Spinal cord (tissue), 10 donors: ENCODE data around the gene RAP1GAP2. TPM values are rescaled to one million over a fixed set of nuclear protein-coding genes. Genes with fewer than 3 reads are reported as not detected.

Experiments used
- DNase-seq, 6 donors: peaks; one replicate each; pipeline versions ENCODE4 v3.0.0 to v3.0.0-alpha.2; 2013 to 2015; ENCODE audit warnings: low spot score in 6 of 6, low read depth in 4 of 6
- H3K27ac ChIP-seq: one replicate; pipeline ENCODE4 v1.5.1; 2013; ENCODE audit warnings: low read depth, low read length, control low read depth
- H3K27me3 ChIP-seq: one replicate; pipeline ENCODE4 v1.6.1; 2013; ENCODE audit warnings: low read length; ENCODE audit not compliant: control insufficient read depth, insufficient read depth
- H3K36me3 ChIP-seq: one replicate; pipeline ENCODE4 v1.6.1; 2013; ENCODE audit warnings: low read length; ENCODE audit not compliant: control insufficient read depth, insufficient read depth
- H3K4me1 ChIP-seq: one replicate; pipeline ENCODE4 v1.6.1; 2013; ENCODE audit warnings: low read length; ENCODE audit not compliant: control insufficient read depth, insufficient read depth
- H3K4me3 ChIP-seq: one replicate; pipeline ENCODE4 v1.5.1; 2013; ENCODE audit warnings: low read depth, low read length, control low read depth
- H3K9me3 ChIP-seq: one replicate; pipeline ENCODE4 v1.6.1; 2013; ENCODE audit warnings: low read length; ENCODE audit not compliant: control insufficient read depth, insufficient read depth
- WGBS: methylation state at CpG from one replicate; pipeline ENCODE4 v1.1.5; 2013; ENCODE audit warnings: missing lambda C conversion rate; ENCODE audit not compliant: insufficient coverage; 5-methylcytosine and 5-hydroxymethylcytosine counted together
- polyA plus RNA-seq, 2 donors: library from polyadenylated mRNA; unstranded; fragments of 120-200 nt; gene quantifications; one replicate each; pipeline ENCODE4 v1.2.1, GENCODE V29; 2013; ENCODE audit not compliant: insufficient read length in 2 of 2
- total RNA-seq, 2 donors: library from RNA; depleted of rRNA in 1 of 2; stranded (reverse); fragments of 120-200 nt in 1 of 2; fragments of >200 nt in 1 of 2; gene quantifications; one replicate each; pipeline versions ENCODE4 v1.2.3 to v1.2.4, GENCODE V29; 2013 to 2014
- donor health status: healthy.

RAP1GAP2 gene
- total and polyA plus RNA-seq, 4 donors, result 7.4 to 22.0 (median 16.1) TPM

GRCh38 chr17:2871720-2872119, 75.5 kb downstream of the RAP1GAP2 start:
- Histone ChIP-seq H3K4me1 (peaks cover 4% of the 10 kb centered on the region), H3K4me3 (no peak overlapping the region), H3K27me3 (no peaks in the 10 kb centered on the region), H3K27ac (no peak overlapping the region), H3K36me3 (no peaks in the 10 kb centered on the region), H3K9me3 (no peaks in the 10 kb centered on the region)
- no peak for DNase-seq
- 78% methylated on average over 4 of the region's 9 CpGs for WGBS

- H3K27me3 ChIP-seq, result no peaks in the 10 kb centered on the region
- peaks cover 4% of the 10 kb centered on the region for H3K4me1 ChIP-seq
- no peak for DNase-seq
- no peaks in the 10 kb centered on the region for H3K36me3 ChIP-seq
- H3K4me3 ChIP-seq, result no peak overlapping the region
- 25% methylated on average over 4 of the region's 8 CpGs for WGBS
- H3K9me3 ChIP-seq, result no peaks in the 10 kb centered on the region
- H3K27ac ChIP-seq, result no peak overlapping the region
Observed at GRCh38 chr17:2872282-2872681, 76.0 kb downstream of the RAP1GAP2 start.

GRCh38 chr17:2874189-2874686, 78.0 kb downstream of the RAP1GAP2 start:
- Histone ChIP-seq H3K4me1 (no peaks in the 10 kb centered on the region), H3K4me3 (no peak overlapping the region), H3K27ac (no peak overlapping the region), H3K27me3 (no peaks in the 10 kb centered on the region), H3K9me3 (no peaks in the 10 kb centered on the region), H3K36me3 (no peaks in the 10 kb centered on the region)
- DNase-seq, result peak in 1 of 6 donors; percentile 28
- WGBS, result 34% methylated on average over 3 of the region's 5 CpGs

DNA sequence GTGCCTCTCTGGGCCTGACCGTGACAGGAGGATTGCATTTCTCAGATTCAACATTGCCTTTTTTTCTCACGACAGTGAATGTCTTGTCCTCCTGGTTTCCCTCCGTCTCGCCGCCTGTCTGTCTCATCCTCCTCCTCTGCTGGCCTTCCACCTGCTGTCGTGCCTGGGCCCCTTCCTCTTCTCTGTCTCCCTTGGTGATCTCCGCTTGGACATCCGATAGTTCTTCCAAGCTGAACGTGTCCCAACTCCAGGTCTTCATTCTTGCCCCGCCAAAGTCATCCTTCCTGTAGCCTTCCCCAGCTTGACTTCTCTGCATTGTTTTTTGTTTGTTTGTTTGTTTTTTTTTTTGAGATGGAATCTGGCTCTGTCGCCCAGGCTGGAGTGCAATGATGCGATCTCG, 79.4 kb downstream of the RAP1GAP2 start:
- no peak overlapping the region for H3K4me3 ChIP-seq
- WGBS, result 83% methylated on average over 12 of the region's 13 CpGs
- no peaks in the 10 kb centered on the region for H3K36me3 ChIP-seq

DNA sequence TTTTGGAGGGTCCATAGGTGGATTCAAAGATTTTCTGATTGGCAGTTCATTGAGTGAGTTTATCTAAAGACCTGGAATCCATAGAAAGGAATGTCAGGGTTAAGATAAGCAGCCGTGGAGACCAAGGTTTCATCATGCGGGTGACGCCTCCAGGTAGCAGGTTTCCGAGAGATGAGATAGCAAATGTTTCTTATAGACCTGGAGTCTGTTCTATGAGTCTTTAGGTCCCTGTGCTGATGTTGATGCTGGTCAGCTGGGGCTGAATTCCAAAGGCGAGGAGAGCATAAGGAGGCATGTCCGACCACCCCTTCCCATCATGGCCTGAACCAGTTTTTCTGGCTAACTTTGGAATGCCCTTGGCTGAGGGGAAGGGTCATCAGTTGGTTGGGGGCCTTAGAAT, 80.2 kb downstream of the RAP1GAP2 start:
- WGBS, result 93% methylated on average over 4 of the region's 6 CpGs
- no peak overlapping the region for H3K4me3 ChIP-seq
- H3K27me3 ChIP-seq, result no peaks in the 10 kb centered on the region
- H3K36me3 ChIP-seq, result no peaks in the 10 kb centered on the region
- H3K4me1 ChIP-seq, result no peaks in the 10 kb centered on the region
- H3K9me3 ChIP-seq, result no peaks in the 10 kb centered on the region
- no peak for DNase-seq
- H3K27ac ChIP-seq, result no peak overlapping the region

More for the DNA sequence above, 79.4 kb downstream of the RAP1GAP2 start:
- no peaks in the 10 kb centered on the region for H3K9me3 ChIP-seq
- no peak overlapping the region for H3K27ac ChIP-seq
- H3K27me3 ChIP-seq, result no peaks in the 10 kb centered on the region
- no peaks in the 10 kb centered on the region for H3K4me1 ChIP-seq
- DNase-seq, result no peak

- DNase-seq, result no peak
- H3K27me3 ChIP-seq, result no peaks in the 10 kb centered on the region
- H3K4me3 ChIP-seq, result no peak overlapping the region
- 90% methylated on average over 13 of the region's 16 CpGs for WGBS
- H3K9me3 ChIP-seq, result no peaks in the 10 kb centered on the region
- no peaks in the 10 kb centered on the region for H3K4me1 ChIP-seq
- no peaks in the 10 kb centered on the region for H3K36me3 ChIP-seq
- H3K27ac ChIP-seq, result no peak overlapping the region
Observed at GRCh38 chr17:2878751-2879254, 82.6 kb downstream of the RAP1GAP2 start.

GRCh38 chr17:2880050-2880449, 83.8 kb downstream of the RAP1GAP2 start:
- Histone ChIP-seq H3K27me3 (no peaks in the 10 kb centered on the region), H3K4me1 (no peaks in the 10 kb centered on the region), H3K9me3 (no peaks in the 10 kb centered on the region), H3K36me3 (no peaks in the 10 kb centered on the region), H3K4me3 (no peak overlapping the region), H3K27ac (no peak overlapping the region)
- WGBS, result 65% methylated on average over 5 of the region's 8 CpGs
- DNase-seq, result no peak

- H3K4me1 ChIP-seq, result no peaks in the 10 kb centered on the region
- H3K27ac ChIP-seq, result no peak overlapping the region
- no peaks in the 10 kb centered on the region for H3K9me3 ChIP-seq
- DNase-seq, result no peak
- H3K27me3 ChIP-seq, result no peaks in the 10 kb centered on the region
- WGBS, result 100% methylated on average over 1 of the region's 5 CpGs
- no peak overlapping the region for H3K4me3 ChIP-seq
- H3K36me3 ChIP-seq, result no peaks in the 10 kb centered on the region
Observed at GRCh38 chr17:2881295-2881694, 85.1 kb downstream of the RAP1GAP2 start.

GRCh38 chr17:2883544-2884213, 87.4 kb downstream of the RAP1GAP2 start:
- WGBS, result 67% methylated on average over 6 of the region's 10 CpGs
- Histone ChIP-seq H3K27ac (no peak overlapping the region), H3K9me3 (no peaks in the 10 kb centered on the region), H3K4me1 (no peaks in the 10 kb centered on the region), H3K4me3 (no peak overlapping the region), H3K36me3 (no peaks in the 10 kb centered on the region), H3K27me3 (no peaks in the 10 kb centered on the region)
- no peak for DNase-seq

GRCh38 chr17:2885733-2886132, 89.5 kb downstream of the RAP1GAP2 start:
- H3K4me1 ChIP-seq, result no peaks in the 10 kb centered on the region
- H3K9me3 ChIP-seq, result no peaks in the 10 kb centered on the region
- H3K36me3 ChIP-seq, result no peaks in the 10 kb centered on the region
- WGBS, result 45% methylated on average over 6 of the region's 9 CpGs
- H3K27ac ChIP-seq, result no peak overlapping the region
- H3K4me3 ChIP-seq, result no peak overlapping the region
- DNase-seq, result no peak
- no peaks in the 10 kb centered on the region for H3K27me3 ChIP-seq
